Dedifferentiated amniotic fluid mesenchymal stem cell (primary cell): Measurements from ENCODE around the gene SUMO4.
"Not testable (repeated sequence)": the region's sequence is repeated elsewhere in the genome, so short reads cannot be mapped to it uniquely, and the experiment has no call there.

Source experiments
- DNase-seq: peaks from one replicate; pipeline ENCODE4 v3.0.0-alpha.2; 2016; ENCODE audit errors: extremely low spot score

SUMO4 gene

GRCh38 chr6:149431905-149432775, 32.1 kb downstream of the SUMO4 start:
- DNase-seq, result peak; percentile 76

GRCh38 chr6:149433405-149433804, 33.3 kb downstream of the SUMO4 start:
- DNase-seq, result no peak

GRCh38 chr6:149433881-149434280, 33.8 kb downstream of the SUMO4 start:
- DNase-seq, result no peak

- DNase-seq, result no peak
Measured at GRCh38 chr6:149435919-149436586, 36.0 kb downstream of the SUMO4 start.

- DNase-seq, result no peak
Measured at GRCh38 chr6:149436647-149437046, 36.6 kb downstream of the SUMO4 start.

DNA sequence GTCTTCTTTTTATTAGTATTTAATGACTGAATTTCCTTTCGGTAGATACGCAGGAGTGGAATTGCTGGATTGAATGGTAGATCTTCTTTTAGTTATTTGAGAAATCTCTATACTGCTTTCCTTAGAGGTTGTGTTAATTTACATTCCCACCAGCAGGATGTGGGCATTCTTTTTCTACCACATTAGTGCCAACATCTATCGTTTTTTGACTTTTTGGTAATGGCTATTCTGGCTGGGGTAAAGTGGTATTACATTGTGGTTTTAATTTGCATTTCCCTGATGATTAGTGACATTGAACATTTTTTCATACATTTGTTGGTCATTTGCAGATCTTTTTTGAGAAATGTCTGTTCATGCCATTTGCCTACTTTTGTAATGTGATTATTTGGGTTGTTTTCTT, 37.1 kb downstream of the SUMO4 start:
- no peak for DNase-seq

- no peak for DNase-seq
Measured at GRCh38 chr6:149438855-149439254, 38.8 kb downstream of the SUMO4 start.

- DNase-seq, result no peak
Measured at GRCh38 chr6:149439626-149440025, 39.6 kb downstream of the SUMO4 start.

DNA sequence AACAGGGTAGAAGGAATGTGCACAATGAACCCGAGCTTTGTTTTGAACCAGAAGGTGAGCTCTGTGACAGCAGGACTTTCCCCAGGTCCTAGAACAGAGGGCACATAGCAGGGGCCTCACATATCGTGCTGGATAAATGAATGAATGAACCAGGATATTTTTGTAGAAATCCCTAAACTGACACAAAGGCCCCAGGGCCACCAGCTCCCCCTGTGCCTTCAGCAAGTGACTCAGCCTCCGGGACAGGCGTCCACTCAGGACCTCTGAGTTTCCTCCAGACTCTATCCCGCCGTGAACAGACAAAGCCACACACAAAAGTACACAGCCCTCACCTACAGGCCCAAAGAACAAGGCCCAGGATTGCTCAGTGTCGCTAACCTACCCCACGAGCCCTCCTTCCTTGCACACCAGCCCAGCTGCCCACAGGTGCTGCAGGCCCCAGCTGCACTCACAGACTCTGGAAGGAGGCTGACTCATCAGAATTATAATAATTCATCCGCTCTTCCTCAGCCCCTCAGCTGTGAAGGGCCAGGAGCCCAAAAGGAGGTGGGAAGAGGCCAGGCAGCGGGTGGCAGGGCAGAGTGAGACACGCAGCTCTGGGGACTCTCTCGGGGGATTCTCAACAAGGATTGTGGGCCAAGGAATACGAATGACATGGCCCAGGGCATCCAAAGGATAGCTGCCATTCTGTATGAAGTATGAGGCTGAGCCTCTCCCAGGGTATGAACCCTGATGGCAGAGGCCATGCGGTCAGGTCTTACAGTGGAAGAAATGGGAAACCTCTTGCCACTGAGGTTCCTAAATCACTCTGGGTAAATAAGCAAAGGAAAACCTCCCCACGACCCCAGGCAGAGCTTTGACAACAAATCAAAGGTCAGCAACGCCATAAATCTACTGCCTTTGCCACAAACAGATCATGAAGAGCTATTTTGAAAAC, 40.9 kb downstream of the SUMO4 start:
- DNase-seq, result no peak

- no peak for DNase-seq
Measured at GRCh38 chr6:149441740-149442139, 41.7 kb downstream of the SUMO4 start.

DNA sequence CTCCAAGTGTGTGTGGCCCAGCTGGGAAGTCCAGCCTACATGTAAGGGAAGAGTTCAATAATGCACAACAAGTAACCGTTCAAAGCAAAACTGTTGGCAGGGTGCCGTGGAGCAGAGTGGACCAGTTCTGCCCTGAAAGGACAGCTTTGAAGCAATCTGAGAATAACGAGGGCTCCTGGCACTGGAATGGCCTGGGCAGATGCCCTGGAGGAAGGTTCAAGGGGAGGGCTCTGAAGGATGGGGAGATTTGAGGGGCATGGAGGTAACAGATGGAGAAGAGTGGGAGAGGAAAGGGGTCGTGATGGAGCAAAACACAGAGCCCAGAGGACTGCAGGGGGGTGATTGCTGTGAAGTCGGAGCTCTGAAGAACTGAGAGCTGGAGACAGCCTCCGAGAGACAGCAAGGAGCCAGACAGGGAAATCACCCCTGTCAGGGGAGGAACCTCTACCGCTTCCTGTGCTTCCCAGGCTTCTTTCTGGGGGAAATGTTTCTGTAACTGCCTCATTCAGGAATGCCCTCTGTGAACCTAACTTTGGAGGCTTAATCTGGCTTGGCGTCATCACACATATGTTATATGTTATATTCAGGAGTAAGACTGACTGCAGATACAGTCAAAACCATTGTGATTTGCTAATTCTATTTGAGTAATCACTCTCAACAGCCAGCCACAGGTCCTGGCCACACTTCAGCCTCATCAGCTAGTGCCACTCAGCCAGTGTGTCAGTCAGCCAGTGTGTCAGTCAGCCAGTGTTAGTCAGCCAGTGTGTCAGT, 43.5 kb downstream of the SUMO4 start:
- DNase-seq, result peak; percentile 46

GRCh38 chr6:149444360-149445094, 44.5 kb downstream of the SUMO4 start:
- DNase-seq, result not testable (repeated sequence)

GRCh38 chr6:149445095-149445466, 45.0 kb downstream of the SUMO4 start:
- DNase-seq, result no peak

DNA sequence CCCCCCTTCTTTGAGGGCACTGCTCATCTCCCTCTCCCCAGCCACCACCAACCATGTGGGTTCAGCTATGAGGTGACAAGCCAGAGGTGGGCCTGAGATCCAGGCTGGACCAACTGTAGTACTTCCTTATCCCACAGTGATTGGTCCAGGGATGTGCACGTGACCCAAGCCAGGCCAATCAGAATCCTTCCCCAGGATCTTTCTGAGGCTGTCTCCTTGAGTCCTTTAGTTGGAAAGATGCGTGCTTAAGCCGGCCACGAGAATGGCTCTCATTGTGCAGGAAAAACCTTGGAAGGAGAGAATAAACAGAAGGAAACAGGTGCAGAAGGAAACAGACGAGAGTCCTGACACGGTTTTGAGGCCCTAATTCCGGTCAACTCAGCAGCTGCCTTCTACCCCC, 45.5 kb downstream of the SUMO4 start:
- DNase-seq, result no peak

GRCh38 chr6:149446791-149447376, 46.8 kb downstream of the SUMO4 start:
- no peak for DNase-seq

DNA sequence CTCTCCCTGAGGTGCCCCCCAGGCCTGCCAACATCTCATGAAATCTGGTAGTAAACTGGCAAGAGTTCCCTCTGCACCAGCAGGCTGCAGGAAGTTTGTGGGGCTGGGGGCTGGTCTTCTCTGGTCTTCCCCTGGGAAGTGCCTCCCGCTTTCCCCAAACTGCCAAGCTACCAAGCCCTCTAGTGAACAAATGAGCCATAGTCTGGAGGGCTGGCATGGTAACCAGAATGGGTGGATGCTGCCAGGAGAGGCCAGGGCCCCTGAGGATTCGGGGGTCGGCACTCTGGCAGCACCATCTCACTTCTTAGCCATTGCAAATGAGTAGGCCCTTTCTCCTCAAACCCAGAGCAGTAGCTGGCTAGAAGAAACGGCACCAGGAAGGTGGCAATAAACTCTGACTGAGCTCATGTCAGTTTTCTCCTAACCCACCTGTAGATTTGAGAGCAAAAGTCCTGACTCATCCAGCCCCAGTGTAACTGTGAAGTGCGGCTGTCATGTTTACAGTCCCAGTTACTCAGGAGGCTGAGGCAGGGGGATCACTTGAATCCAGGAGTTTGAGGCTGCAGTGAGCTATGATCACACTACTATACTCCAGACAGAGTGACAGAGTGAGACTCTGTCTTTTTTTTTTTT, 48.9 kb downstream of the SUMO4 start:
- no peak for DNase-seq

DNA sequence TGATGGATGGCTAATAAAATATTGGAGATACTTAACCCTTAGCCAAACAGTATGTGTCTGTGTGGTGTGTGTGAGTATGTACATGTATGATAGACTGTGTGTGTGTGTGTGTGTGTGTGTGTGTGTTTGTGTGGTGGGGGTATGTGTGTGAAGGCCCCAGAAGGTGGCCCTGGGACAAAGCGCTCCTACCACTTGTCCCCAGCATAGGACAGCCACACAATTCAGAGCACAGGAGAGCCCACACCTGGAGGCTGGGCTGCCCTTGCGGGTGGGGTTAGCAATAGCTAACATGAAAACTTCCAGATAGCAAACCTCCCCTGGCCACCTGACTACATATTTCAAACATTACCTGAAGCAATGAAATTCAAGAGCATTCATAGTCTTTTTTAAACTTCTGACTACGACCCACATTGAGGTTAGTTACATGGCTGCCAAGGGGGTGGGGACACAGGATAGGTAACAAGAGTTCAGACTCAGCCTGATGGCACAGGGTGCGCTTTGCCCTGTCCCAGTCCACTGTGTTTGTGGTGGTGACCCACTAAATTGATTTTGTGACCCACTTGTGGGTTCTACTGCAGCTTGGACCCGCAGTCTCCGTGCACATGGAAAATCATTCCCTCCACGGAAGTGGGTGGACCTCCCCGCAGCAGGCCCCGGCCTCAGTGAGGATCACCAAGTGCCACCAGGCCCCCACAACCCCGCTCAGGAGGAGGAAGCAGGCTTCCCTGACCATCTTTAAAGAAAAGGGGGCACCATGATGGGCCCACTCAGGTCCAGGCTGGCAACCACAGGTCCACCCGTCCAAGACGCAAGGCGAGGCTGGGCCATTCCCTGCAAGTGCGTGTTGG, 50.0 kb downstream of the SUMO4 start:
- no peak for DNase-seq
